ENCODE measurements around the gene PRMT1. TPM values are rescaled to one million over a fixed set of nuclear protein-coding genes. Genes with fewer than 3 reads are reported as not detected.
A peak's percentile ranks its signal among the peaks of the same experiment; 100 is the strongest.

Gene PRMT1
- total and polyA plus RNA-seq, 9 of the 15 experiments (the other 6 are each of a cell fraction or from before 2014, with no cell fraction given): 13.3 to 464 (median 326) TPM

GRCh38 chr19:49677231-49677900 lies at the start of gene PRMT1 (continued):
- TF ChIP-seq ZNF407 (IDR thresholded peaks at IDR 0.05; ENCODE audit: low read depth) (no peak), ARID1B (IDR thresholded peaks at IDR 0.05) (peak; percentile 27; the same call in 1 of the 2 replicates), BRF2 (IDR thresholded peaks at IDR 0.05; ENCODE audit: borderline replicate concordance, insufficient read depth, insufficient read length) (no peak), ZNF668 (CRISPR knock-in tag; IDR thresholded peaks at IDR 0.05) (no peak), HOXB6 (CRISPR knock-in tag; IDR thresholded peaks at IDR 0.05; ENCODE audit: borderline replicate concordance) (no peak), ARID4B (CRISPR knock-in tag; IDR thresholded peaks at IDR 0.05) (peak; percentile 95), RB1 (IDR thresholded peaks at IDR 0.05; ENCODE audit: low read depth) (0 out of 2 replicates have a peak, but pooled peaks have one; percentile 35), ZNF696 (CRISPR knock-in tag; conservative IDR thresholded peaks at IDR 0.05) (no peak), ZNF512 (tag; IDR thresholded peaks at IDR 0.05) (no peak), ZNF717 (CRISPR knock-in tag; IDR thresholded peaks at IDR 0.05) (no peak), BMI1 (IDR thresholded peaks at IDR 0.05; ENCODE audit: low read length) (no peak), POLR2B (IDR thresholded peaks at IDR 0.05; ENCODE audit: low read depth, partially characterized antibody) (peak; percentile 83)
